ENCODE measurements around the gene ENO2. TPM values are rescaled to one million over a fixed set of nuclear protein-coding genes. Genes with fewer than 3 reads are reported as not detected.

ENO2 gene
- total RNA-seq, 1 donor from 2014 or later = 5.3 TPM

DNA sequence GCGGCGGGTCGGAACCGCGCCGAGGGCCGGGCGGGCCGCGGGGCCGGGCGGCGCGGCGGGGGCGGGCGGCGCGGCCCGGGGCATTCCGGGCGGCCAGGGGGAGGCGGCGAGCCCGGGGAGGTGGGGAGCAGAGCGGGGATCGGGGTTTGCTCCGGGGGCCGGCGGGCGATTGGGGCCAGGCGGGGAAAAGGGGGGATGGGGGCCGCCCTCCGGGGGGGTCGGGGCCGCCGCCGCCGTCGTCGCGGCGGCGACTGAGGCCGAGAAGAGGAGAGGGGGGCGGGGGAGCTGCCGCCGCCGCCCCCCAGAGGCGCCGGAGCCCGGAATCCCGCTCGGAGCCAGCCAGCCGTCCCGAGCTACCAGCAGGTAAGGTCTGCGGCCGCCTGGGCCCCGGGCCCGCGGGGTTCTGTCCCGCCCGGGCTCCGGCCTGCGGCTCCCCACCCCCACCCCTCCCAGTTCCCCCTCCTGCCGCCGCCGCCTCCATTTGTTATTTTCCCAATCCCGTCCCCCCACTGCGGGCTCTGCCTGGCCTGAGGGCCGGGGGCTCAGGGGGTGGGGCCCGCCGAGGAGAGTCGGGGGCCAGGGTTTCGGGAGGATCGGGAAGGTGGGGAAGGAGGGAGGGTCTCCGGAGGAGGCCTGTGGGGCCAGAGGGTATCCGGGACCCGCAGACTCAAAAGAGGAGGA, 13.8 kb downstream of the ENO2 start:
- TF ChIP-seq, protein P1, sequence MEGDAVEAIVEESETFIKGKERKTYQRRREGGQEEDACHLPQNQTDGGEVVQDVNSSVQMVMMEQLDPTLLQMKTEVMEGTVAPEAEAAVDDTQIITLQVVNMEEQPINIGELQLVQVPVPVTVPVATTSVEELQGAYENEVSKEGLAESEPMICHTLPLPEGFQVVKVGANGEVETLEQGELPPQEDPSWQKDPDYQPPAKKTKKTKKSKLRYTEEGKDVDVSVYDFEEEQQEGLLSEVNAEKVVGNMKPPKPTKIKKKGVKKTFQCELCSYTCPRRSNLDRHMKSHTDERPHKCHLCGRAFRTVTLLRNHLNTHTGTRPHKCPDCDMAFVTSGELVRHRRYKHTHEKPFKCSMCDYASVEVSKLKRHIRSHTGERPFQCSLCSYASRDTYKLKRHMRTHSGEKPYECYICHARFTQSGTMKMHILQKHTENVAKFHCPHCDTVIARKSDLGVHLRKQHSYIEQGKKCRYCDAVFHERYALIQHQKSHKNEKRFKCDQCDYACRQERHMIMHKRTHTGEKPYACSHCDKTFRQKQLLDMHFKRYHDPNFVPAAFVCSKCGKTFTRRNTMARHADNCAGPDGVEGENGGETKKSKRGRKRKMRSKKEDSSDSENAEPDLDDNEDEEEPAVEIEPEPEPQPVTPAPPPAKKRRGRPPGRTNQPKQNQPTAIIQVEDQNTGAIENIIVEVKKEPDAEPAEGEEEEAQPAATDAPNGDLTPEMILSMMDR (IDR thresholded peaks at IDR 0.05; ENCODE audit: unreplicated experiment) = no peak
- H3K36me3 Mint-ChIP-seq (ENCODE audit: low read depth, unreplicated experiment) = peaks cover 30% of the 10 kb centered on the region
- peak overlapping the region; percentile 94 for H3K27ac Mint-ChIP-seq (ENCODE audit: unreplicated experiment)
- peaks cover 73% of the 10 kb centered on the region for H3K4me1 Mint-ChIP-seq (ENCODE audit: unreplicated experiment)
- DNase-seq (ENCODE audit: low spot score) = no peak
- H3K27me3 Mint-ChIP-seq (ENCODE audit: unreplicated experiment) = peaks cover 30% of the 10 kb centered on the region
- no peaks in the 10 kb centered on the region for H3K9me3 Mint-ChIP-seq (ENCODE audit: unreplicated experiment)
- peak overlapping the region; percentile 100 for H3K4me3 Mint-ChIP-seq (ENCODE audit: unreplicated experiment)

DNA sequence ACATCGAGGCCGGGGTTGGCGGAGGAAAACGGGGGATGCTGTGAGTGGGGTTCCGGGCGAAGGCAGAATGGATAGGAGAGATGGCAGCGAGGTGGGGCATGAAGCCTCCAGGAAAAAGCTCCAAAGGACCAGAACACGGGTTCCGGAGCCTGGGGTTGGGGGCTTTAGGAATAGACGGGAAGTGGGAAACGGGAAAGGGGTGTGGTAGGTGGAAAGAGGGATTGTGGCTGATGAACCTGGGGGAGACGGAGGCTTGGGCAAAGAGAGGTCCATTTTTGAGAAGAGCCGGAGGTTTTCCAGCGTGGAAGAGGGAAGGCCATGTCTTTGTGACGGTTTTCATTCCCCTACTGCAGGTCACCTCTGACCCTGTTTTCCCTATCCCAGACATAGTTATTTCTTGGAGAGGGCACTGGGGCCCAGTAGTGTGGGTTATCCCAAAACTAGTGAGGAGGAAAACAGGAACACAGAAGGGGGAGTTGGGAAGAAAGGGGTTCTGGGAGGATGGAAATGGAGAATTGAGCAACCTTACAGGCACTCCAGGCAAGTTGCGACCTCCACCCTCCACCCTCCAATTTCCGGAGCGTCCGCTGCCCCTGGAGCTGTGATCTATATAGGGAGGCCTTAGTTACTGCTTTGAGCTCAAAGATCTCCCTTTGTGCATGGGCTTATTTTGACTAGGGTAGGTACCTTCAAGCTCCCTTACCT, 14.5 kb downstream of the ENO2 start:
- H3K27ac Mint-ChIP-seq (ENCODE audit: unreplicated experiment) = peak overlapping the region; percentile 94
- TF ChIP-seq, protein P1 (IDR thresholded peaks at IDR 0.05; ENCODE audit: unreplicated experiment) = no peak
- peaks cover 30% of the 10 kb centered on the region for H3K27me3 Mint-ChIP-seq (ENCODE audit: unreplicated experiment)
- H3K4me3 Mint-ChIP-seq (ENCODE audit: unreplicated experiment) = peak overlapping the region; percentile 100
- H3K9me3 Mint-ChIP-seq (ENCODE audit: unreplicated experiment) = no peaks in the 10 kb centered on the region
- peaks cover 74% of the 10 kb centered on the region for H3K4me1 Mint-ChIP-seq (ENCODE audit: unreplicated experiment)
- no peak for DNase-seq (ENCODE audit: low spot score)
- peaks cover 33% of the 10 kb centered on the region for H3K36me3 Mint-ChIP-seq (ENCODE audit: low read depth, unreplicated experiment)

- Mint-ChIP-seq H3K36me3 (ENCODE audit: low read depth, unreplicated experiment) (peaks cover 41% of the 10 kb centered on the region), H3K4me1 (ENCODE audit: unreplicated experiment) (peaks cover 74% of the 10 kb centered on the region), H3K9me3 (ENCODE audit: unreplicated experiment) (no peaks in the 10 kb centered on the region), H3K27ac (ENCODE audit: unreplicated experiment) (peak overlapping the region; percentile 86), H3K27me3 (ENCODE audit: unreplicated experiment) (peaks cover 27% of the 10 kb centered on the region), H3K4me3 (ENCODE audit: unreplicated experiment) (peak overlapping the region; percentile 100)
- TF ChIP-seq, protein P1 (IDR thresholded peaks at IDR 0.05; ENCODE audit: unreplicated experiment) = no peak
- DNase-seq (ENCODE audit: low spot score) = no peak
Measured at GRCh38 chr12:6929466-6930452, 15.4 kb downstream of the ENO2 start.

- Mint-ChIP-seq H3K4me3 (ENCODE audit: unreplicated experiment) (no peak overlapping the region), H3K36me3 (ENCODE audit: low read depth, unreplicated experiment) (peaks cover 45% of the 10 kb centered on the region), H3K27ac (ENCODE audit: unreplicated experiment) (peak overlapping the region; percentile 48), H3K4me1 (ENCODE audit: unreplicated experiment) (peaks cover 65% of the 10 kb centered on the region), H3K27me3 (ENCODE audit: unreplicated experiment) (peaks cover 29% of the 10 kb centered on the region), H3K9me3 (ENCODE audit: unreplicated experiment) (no peaks in the 10 kb centered on the region)
- TF ChIP-seq, protein P1 (IDR thresholded peaks at IDR 0.05; ENCODE audit: unreplicated experiment) = no peak
- no peak for DNase-seq (ENCODE audit: low spot score)
Measured at GRCh38 chr12:6932766-6933165, 18.4 kb downstream of the ENO2 start.

Measured in endothelial cell (in vitro differentiated cells).